Medulla oblongata (tissue), 1 donor: ENCODE measurements around the gene NFIA.

Source experiments
- DNase-seq: peaks from one replicate; pipeline ENCODE4 v3.0.0-alpha.2; 2015; ENCODE audit errors: extremely low spot score

NFIA gene

GRCh38 chr1:61297887-61298286 is 215.5 kb downstream of the NFIA start:
- no peak for DNase-seq

DNA sequence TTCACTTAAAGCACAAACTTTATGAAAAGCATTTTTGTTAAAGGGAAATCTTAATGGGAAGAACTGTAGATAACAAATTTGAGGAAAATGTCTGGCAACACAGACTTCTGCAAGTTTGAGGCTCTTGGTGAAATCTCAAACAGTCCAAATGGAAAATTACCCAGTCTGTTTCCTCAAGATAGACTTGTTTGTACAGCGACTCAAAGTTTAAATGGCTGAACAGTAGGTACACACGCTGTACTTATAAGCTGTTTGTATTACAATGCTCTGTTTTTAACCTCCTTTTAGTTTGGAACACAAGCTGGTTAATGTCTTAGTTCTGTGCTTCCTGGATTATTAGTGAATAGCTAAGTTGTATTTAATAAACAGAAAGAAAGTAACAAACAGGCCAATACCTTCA is 217.1 kb downstream of the NFIA start:
- no peak for DNase-seq

- no peak for DNase-seq
These were observed 218.5 kb downstream of the NFIA start for GRCh38 chr1:61300899-61301298.

DNA sequence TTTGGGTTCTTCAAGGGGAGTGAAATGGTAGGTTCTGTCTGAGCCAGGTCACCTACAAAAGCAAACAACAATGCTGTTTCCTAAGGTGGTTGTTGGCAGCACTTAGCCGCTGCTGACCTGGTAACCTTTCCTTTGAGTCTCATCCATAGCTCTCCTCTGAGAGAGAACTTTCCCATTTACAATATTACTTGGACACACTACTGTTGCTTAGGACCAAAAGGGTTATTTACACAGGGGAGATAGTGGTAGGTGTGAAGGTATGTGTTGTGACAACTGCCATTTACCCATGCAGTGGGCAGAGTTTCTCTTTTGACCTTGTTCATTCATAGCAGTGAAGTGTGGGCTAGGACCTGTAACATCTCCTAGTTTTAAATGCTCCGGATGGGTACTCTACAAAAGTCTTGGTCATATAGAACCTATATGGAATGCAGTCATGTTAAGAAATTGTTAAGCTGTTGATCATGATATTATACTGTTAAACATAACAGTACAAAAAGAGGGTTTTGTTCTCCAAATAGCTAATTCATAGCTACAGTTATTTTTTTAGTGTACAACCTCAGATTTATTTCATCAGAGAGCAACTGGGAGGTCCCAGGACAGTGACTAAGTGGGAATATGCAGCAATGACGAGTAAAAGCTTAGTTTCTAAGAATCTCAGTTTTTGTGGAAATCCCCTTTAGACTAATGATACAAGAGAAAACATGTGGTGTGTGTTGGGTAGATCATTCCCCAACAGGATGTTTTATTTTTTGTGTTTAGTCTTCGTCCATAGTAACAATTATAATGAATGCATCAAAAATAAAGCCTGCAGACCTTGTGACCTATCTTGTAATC is 219.7 kb downstream of the NFIA start:
- DNase-seq = no peak

GRCh38 chr1:61307422-61308142 is 225.2 kb downstream of the NFIA start:
- no peak for DNase-seq

DNA sequence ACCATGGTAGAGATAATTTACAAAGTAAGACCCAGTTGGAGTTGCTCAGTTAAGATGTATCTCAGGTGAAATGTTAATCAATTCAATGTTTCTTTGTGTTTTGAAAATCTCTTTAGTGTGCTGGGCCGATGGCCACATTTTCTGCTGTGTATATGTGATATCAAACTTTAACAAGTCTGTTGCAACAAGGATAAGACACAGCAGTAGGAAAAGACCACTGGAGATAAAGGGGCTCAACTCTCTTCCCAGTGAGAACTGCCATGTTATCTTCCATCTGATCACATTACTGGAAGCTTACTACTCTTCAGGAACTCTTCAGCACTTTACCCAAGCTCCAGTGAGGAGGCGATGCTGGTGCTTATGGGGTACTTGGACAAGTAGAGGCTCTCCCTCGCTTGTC is 227.7 kb downstream of the NFIA start:
- DNase-seq = no peak

- DNase-seq = no peak
These were observed 228.2 kb downstream of the NFIA start for GRCh38 chr1:61310538-61310937.

DNA sequence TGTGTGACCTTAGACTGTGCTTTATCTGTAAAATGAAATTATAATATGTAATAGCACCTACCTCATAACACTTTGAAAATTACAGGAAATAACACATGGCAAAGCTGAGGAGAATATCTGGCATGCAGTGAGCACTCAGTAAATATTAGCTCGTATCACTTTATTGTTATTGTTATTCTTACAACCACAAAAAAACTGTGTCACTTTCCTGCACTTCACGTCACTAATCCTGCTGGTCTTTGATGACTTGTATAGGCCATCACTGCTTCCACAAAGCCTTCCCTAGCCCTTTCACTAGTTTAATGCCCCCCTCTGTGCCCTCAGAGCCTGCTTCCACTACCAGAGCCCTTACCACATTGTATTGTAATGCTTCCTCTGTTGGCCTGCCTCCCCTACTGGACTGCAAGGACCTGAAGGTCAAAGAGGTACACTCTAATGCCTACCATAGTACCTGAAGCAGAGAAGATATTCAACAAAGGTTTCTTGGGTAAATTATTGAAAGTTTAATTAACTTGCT is 231.6 kb downstream of the NFIA start:
- no peak for DNase-seq

DNA sequence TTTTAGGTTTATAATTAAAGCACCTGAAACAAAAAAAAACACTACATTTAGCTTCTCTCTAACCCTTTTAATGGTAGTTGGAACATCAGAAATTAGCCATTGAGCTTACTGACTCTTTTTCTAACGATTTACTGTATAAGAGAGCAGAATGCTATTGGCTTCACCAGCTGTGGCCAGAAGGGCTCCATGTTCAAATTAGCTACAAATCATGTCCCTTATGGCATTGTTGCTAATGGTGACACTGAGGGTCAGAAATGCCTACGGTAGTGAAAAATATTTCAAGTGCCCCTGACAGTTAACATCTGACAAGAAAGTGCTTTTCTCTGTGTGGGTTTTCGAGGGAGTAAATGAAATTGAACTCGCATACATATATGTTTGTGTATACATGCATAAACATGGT is 232.7 kb downstream of the NFIA start:
- DNase-seq = no peak

DNA sequence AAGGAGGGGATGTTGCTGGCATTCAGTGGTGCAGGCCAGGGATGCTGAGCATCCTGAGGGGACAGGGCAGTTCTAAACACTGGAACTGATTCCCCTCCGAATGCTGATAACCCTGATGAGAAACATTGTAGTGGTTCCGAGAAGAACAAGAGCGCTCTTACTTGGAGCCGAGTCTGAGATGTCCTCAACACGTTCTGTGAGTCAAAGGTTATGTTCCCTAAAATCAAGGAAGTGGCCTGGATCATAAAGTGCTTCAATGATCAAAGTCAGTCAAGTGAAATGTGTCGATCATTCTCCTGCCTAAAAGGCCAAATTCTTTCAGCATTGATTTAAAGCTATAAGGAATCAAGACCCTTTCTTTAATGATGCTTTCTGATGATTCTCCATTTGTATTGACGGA is 234.1 kb downstream of the NFIA start:
- no peak for DNase-seq

- DNase-seq = no peak
These were observed 236.2 kb downstream of the NFIA start for GRCh38 chr1:61318319-61319125.

DNA sequence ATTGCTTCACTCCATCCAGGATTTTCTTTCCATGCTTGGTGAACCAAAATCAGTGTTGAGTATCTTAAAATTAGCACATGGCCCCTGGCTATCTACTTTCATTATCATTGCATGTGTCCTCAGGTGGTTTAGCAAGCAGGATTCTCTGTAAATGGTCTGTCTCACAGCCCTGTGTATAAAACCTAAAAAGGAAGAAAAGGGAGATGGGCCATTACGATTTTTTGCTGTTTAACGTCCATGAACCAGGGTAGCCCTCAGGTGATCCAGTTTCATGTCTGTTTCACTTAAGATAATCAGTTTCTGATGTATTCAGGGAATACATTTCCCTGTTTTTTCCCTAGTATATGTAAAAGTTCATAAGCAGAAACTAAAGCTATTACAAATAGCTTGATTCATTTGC is 238.2 kb downstream of the NFIA start:
- DNase-seq = no peak

GRCh38 chr1:61322008-61322744 is 239.8 kb downstream of the NFIA start:
- no peak for DNase-seq

DNA sequence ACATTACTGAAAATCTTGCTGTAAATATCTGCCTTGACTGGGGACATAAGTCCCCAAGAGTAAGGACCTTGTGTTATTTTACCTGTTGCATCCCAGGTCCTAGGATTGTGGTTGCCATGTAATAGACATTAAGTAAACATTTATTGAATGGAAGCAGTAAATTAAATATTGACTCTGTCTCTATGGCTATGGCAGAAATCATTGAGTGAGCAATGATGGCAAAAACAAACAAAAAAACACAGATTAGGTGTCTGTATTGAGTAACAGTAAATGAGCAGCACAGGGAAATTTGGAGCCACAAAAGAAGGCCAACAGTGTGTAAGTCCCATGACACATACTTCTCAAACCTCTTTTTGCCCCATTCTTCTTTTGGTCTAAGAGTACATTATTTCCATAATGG is 240.4 kb downstream of the NFIA start:
- no peak for DNase-seq

DNA sequence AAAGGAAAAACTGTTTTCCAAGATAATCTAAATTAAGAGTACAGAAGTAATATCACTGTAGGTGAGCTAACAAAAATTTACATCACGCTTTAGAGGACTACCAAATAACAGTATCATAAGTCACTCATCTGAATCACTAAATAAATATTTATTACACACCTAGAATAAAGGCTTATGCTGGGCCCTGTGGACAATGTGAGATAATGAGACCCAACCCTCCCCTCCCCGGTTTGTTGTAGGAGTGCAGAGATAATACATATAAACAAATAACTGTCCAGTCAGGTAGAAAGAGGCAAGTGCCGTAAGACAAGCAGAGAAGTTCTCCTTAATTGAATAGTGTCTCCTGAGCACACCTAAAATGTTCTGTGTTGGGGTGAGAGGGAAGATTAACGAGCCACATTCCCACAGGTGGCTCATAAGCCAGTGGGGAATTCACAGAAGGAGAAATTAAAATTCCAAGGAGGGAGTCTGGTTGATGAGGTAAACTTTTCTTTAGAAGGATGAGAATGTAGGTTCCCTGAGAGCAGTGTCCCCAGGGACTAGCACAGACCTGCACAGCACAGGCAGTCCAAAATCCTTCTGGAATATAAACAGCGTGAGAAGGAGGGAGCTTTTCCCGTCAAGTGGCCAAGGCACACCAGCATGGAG is 241.4 kb downstream of the NFIA start:
- no peak for DNase-seq

DNA sequence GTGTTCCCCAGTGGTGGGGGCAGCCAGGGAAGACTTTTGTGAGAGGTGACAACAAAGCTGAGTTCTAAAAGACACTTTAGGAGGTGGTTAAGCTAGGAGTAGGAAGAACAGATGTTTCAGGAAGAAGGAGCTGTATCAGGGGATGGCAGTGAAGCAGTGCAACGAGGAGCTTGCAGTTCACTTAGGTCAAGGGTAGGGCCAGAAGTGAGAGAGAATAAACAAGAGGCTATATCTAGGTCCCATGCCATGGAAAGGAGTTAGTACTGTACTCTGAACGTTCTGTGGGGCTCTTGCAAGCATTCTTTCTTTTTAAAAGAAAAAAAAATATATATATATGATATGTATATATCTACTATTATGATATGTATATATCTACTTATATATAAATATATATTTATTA is 244.4 kb downstream of the NFIA start:
- DNase-seq = no peak

GRCh38 chr1:61327436-61327835 is 245.1 kb downstream of the NFIA start:
- DNase-seq = no peak

DNA sequence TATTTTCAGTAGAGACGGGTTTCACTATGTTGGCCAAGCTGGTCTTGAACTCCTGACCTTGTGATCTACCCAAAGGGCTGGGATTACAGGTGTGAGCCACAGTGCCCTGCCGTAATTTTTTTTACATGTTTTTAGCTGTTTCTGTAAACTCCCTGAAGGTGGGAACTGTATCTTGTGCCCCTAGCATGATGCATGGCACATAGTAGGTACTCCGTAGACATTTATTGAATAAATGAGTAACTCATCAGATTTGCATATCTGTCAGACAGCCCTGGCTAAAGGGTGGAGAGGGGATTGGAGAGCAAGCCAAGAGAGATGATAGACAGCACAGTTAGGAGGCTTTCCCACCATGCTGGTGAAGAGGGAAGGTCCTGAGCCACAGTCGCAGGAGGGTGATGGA is 247.2 kb downstream of the NFIA start:
- no peak for DNase-seq

DNA sequence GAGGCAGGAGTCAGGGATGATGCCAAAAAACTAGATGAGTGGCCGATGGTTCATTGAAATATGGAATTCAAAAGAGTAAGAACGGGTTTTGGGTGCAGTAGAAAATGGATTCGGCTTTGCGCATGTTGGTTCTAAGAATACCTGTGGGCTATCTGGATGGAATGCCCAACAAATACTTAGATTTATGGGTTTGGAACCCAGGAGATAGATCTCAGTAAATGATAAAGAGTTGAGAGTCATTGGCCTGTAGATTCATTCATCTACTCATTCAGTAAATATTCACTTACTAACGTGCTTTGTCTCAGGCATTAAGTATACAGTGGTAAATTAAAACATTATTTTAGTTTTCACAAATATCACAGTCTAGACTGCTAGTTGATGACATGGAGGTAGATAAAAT is 247.7 kb downstream of the NFIA start:
- DNase-seq = no peak

DNA sequence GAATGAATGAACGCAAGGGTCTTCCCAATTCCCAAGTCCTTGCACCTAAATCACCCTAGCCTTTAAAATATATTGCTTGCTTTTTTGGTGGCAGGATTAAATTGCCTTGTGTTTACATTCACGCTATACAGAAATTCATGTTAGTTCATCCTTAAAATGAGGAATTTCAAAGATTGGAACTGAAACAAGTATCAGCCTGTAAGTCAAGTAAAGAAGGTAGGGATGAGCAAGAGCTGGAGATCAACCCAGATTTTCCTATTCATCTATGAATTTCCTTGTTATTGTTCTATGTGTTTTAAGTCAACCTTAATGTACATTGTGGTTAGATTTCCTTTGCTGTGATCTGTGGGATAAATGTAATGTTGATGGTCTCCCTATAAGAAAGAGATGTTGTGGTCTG is 248.2 kb downstream of the NFIA start:
- DNase-seq = no peak

DNA sequence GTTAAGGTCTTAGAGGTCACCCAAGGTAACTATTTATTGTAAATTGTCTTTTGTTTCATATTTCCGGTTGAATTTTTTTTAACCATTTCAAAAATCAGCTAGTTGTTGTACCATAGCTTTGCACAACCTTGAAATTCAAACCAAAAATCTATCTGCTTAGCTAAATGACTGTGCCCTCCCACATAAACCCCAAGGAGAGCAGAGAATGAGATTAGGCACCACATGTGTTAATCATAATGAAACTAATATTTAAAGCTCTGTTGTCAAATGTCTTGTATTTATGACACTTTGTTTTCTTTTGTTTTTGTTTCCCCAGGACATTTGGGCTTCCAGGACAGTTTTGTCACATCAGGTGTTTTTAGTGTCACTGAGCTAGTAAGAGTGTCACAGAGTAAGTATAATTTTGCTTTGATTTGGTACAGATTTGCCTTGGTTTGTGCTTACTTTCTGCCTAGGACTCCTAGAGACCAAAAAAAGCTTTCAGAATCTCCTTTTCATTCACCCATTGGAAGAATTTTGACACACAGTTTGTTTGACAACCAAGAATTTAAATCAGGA is 249.9 kb downstream of the NFIA start:
- DNase-seq = no peak
